ENCODE data around the gene EXOC6. TPM values are rescaled to one million over a fixed set of nuclear protein-coding genes. Genes with fewer than 3 reads are reported as not detected.

The EXOC6 gene
- total and polyA plus RNA-seq, 2 of the 13 experiments (the other 11 are each of a cell fraction or from before 2014, with no cell fraction given) = 22.2 to 29.2 TPM

DNA sequence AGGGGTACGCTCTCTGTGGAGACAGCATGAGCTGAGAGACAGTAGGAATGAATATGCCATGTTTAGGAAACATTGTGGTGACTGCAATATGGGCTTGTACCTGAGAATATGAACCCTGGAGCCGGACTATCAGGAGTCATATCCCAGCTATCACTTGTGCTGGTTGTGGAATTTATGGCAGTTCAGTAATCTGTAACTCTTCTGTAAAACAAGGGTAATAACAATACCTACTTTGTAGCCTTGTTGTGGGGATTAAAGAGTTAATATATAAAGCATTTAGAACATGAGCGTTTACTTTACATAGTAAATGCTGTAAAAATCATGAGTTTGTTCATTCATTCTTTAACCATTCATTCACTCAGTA is 44.4 kb downstream of the EXOC6 start:
- Histone ChIP-seq H3K4me3 (replicated peaks in 1 of 3; ENCODE audit: insufficient read depth in 1 of 3, low read depth in 2 of 3, low read length in 3 of 3) (no peak overlapping the region; a peak in 1 of 6 replicates), H2AFZ (ENCODE audit: low read length) (no peak overlapping the region), H3K27me3 (ENCODE audit: control insufficient read depth in 1 of 2, insufficient read depth in 2 of 2, low read length in 2 of 2) (no peaks in the 10 kb centered on the region), H4K20me1 (ENCODE audit: insufficient read depth, low read length) (peaks cover 13% of the 10 kb centered on the region; the same call in 1 of the 2 replicates), H3K4me1 (ENCODE audit: insufficient read depth, low read length) (peaks cover 32% of the 10 kb centered on the region), H3K4me2 (ENCODE audit: low read depth, low read length) (peak overlapping the region; percentile 73), H3K9ac (ENCODE audit: insufficient read depth, low read depth, low read length) (peak overlapping the region; percentile 37; the same call in 1 of the 2 replicates), H3K9me3 (ENCODE audit: low read length) (no peaks in the 10 kb centered on the region), H3K36me3 (replicated peaks in 1 of 2; ENCODE audit: control insufficient read depth in 1 of 2, insufficient read depth in 2 of 2, low read length in 2 of 2) (peaks cover 0 to 6% of the 10 kb centered on the region in 2 experiments; a peak in 1 of 5 replicates), H3K79me2 (ENCODE audit: insufficient read depth, low read length) (peaks cover 28% of the 10 kb centered on the region), H3K27ac (ENCODE audit: extremely low read length, insufficient read depth, low read length) (peak overlapping the region; percentile 68)
- in situ Hi-C loops (cut with HindIII; ENCODE audit: extremely low pct_ligation_motif_present, low pct_unique_long_range_greater_than_20kb) (no loop called here), intact Hi-C loops (cut with micrococcal nuclease; ENCODE audit: unreplicated experiment) (loop anchor here (1.0 to 10.0 kb wide), 2 partner anchors 45 to 142 kb away; no protein-coding TSS in a partner anchor)
- no peak for DNase-seq (ENCODE audit: low spot score)
- no peak for FAIRE-seq
- ChIA-PET POLR2A (interaction anchor here (1.1 to 1.5 kb wide), 2 partner anchors 10 to 44 kb away, joined by 3 to 4 read pairs; partner anchors contain the start of gene EXOC6), CTCF (ENCODE audit: low intra/inter-chr PET ratio, low total read pairs) (no interaction called here)
- ATAC-seq = peak; percentile 83
- BruUV-seq (replicated peaks) = no TSS peak
- WGBS (ENCODE audit: low lambda C conversion rate) = 18% methylated on average over 3 of the region's 3 CpGs
- TF ChIP-seq BHLHE40 (IDR thresholded peaks at IDR 0.05; ENCODE audit: low read length) = no peak
- TF ChIP-seq MTF2 (CRISPR knock-in tag; IDR thresholded peaks at IDR 0.05; ENCODE audit: borderline replicate concordance) = no peak
- TF ChIP-seq ZBTB7B (CRISPR knock-in tag; IDR thresholded peaks at IDR 0.05) = peak; percentile 6; the same call in 1 of the 2 replicates
- TF ChIP-seq, protein P1, sequence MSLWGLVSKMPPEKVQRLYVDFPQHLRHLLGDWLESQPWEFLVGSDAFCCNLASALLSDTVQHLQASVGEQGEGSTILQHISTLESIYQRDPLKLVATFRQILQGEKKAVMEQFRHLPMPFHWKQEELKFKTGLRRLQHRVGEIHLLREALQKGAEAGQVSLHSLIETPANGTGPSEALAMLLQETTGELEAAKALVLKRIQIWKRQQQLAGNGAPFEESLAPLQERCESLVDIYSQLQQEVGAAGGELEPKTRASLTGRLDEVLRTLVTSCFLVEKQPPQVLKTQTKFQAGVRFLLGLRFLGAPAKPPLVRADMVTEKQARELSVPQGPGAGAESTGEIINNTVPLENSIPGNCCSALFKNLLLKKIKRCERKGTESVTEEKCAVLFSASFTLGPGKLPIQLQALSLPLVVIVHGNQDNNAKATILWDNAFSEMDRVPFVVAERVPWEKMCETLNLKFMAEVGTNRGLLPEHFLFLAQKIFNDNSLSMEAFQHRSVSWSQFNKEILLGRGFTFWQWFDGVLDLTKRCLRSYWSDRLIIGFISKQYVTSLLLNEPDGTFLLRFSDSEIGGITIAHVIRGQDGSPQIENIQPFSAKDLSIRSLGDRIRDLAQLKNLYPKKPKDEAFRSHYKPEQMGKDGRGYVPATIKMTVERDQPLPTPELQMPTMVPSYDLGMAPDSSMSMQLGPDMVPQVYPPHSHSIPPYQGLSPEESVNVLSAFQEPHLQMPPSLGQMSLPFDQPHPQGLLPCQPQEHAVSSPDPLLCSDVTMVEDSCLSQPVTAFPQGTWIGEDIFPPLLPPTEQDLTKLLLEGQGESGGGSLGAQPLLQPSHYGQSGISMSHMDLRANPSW (CRISPR knock-in tag; IDR thresholded peaks at IDR 0.05; ENCODE audit: borderline replicate concordance) = 0 out of 2 replicates have a peak, but pooled peaks have one; percentile 20
- TF ChIP-seq ZNF761 (CRISPR knock-in tag; conservative IDR thresholded peaks at IDR 0.05) = no peak
- 0 out of 2 replicates have a peak, but pooled peaks have one; percentile 20 for TF ChIP-seq CBFB (CRISPR knock-in tag; IDR thresholded peaks at IDR 0.05)
- TF ChIP-seq ASH2L (IDR thresholded peaks at IDR 0.05; ENCODE audit: insufficient read length, low read depth, low read length) = peak; percentile 11
- TF ChIP-seq, protein P2, sequence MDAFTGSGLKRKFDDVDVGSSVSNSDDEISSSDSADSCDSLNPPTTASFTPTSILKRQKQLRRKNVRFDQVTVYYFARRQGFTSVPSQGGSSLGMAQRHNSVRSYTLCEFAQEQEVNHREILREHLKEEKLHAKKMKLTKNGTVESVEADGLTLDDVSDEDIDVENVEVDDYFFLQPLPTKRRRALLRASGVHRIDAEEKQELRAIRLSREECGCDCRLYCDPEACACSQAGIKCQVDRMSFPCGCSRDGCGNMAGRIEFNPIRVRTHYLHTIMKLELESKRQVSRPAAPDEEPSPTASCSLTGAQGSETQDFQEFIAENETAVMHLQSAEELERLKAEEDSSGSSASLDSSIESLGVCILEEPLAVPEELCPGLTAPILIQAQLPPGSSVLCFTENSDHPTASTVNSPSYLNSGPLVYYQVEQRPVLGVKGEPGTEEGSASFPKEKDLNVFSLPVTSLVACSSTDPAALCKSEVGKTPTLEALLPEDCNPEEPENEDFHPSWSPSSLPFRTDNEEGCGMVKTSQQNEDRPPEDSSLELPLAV (CRISPR knock-in tag; conservative IDR thresholded peaks at IDR 0.05; ENCODE audit: low read depth) = no peak
- no peak for TF ChIP-seq JUNB (CRISPR knock-in tag; IDR thresholded peaks at IDR 0.05; ENCODE audit: borderline replicate concordance)
- TF ChIP-seq, protein P3, sequence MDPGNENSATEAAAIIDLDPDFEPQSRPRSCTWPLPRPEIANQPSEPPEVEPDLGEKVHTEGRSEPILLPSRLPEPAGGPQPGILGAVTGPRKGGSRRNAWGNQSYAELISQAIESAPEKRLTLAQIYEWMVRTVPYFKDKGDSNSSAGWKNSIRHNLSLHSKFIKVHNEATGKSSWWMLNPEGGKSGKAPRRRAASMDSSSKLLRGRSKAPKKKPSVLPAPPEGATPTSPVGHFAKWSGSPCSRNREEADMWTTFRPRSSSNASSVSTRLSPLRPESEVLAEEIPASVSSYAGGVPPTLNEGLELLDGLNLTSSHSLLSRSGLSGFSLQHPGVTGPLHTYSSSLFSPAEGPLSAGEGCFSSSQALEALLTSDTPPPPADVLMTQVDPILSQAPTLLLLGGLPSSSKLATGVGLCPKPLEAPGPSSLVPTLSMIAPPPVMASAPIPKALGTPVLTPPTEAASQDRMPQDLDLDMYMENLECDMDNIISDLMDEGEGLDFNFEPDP (CRISPR knock-in tag; conservative IDR thresholded peaks at IDR 0.05) = no peak
- no peak for TF ChIP-seq TARDBP (CRISPR knock-in tag; IDR thresholded peaks at IDR 0.05)
- TF ChIP-seq, protein P4, sequence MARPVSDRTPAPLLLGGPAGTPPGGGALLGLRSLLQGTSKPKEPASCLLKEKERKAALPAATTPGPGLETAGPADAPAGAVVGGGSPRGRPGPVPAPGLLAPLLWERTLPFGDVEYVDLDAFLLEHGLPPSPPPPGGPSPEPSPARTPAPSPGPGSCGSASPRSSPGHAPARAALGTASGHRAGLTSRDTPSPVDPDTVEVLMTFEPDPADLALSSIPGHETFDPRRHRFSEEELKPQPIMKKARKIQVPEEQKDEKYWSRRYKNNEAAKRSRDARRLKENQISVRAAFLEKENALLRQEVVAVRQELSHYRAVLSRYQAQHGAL (CRISPR knock-in tag; IDR thresholded peaks at IDR 0.05; ENCODE audit: not compliant biosample characterization) = no peak
- no peak for TF ChIP-seq YEATS2 (CRISPR knock-in tag; IDR thresholded peaks at IDR 0.05; ENCODE audit: borderline replicate concordance)
- TF ChIP-seq, protein P5, sequence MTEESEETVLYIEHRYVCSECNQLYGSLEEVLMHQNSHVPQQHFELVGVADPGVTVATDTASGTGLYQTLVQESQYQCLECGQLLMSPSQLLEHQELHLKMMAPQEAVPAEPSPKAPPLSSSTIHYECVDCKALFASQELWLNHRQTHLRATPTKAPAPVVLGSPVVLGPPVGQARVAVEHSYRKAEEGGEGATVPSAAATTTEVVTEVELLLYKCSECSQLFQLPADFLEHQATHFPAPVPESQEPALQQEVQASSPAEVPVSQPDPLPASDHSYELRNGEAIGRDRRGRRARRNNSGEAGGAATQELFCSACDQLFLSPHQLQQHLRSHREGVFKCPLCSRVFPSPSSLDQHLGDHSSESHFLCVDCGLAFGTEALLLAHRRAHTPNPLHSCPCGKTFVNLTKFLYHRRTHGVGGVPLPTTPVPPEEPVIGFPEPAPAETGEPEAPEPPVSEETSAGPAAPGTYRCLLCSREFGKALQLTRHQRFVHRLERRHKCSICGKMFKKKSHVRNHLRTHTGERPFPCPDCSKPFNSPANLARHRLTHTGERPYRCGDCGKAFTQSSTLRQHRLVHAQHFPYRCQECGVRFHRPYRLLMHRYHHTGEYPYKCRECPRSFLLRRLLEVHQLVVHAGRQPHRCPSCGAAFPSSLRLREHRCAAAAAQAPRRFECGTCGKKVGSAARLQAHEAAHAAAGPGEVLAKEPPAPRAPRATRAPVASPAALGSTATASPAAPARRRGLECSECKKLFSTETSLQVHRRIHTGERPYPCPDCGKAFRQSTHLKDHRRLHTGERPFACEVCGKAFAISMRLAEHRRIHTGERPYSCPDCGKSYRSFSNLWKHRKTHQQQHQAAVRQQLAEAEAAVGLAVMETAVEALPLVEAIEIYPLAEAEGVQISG (CRISPR knock-in tag; IDR thresholded peaks at IDR 0.05) = no peak
- TF ChIP-seq KAT2B (IDR thresholded peaks at IDR 0.05; ENCODE audit: borderline replicate concordance, low read depth, low read length) = no peak
